ENCODE measurements around the gene PPP2R5C.
A peak's percentile ranks its signal among the peaks of the same experiment; 100 is the strongest.

Gene PPP2R5C

GRCh38 chr14:101954501-101954900 is 193.0 kb downstream of the PPP2R5C start:
- no peak for DNase-seq

DNA sequence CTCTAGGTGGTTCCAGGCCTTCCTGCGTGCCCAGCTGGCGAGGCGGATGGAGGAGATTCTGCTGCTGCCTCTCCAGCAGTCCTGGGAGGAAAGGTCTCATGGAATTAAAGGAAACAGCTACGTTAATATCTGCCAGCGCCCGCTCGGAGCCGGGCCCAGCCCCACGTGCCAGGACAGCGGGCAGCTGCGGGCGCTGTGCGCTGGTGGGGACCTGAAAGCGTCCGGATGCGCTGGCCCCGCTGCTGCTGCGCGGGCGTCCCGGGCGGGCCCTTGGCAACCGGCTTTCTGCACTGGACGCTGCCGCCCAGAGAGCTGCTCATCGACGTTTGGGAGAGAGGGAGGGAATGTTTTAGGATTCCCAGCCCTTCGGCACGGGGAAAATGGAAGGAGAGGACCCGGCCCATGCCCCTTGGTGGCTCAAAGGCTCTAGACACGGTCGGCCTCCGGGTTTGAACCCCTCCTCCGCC is 194.2 kb downstream of the PPP2R5C start:
- DNase-seq = no peak

GRCh38 chr14:101956179-101956885 is 194.8 kb downstream of the PPP2R5C start:
- DNase-seq = no peak

DNA sequence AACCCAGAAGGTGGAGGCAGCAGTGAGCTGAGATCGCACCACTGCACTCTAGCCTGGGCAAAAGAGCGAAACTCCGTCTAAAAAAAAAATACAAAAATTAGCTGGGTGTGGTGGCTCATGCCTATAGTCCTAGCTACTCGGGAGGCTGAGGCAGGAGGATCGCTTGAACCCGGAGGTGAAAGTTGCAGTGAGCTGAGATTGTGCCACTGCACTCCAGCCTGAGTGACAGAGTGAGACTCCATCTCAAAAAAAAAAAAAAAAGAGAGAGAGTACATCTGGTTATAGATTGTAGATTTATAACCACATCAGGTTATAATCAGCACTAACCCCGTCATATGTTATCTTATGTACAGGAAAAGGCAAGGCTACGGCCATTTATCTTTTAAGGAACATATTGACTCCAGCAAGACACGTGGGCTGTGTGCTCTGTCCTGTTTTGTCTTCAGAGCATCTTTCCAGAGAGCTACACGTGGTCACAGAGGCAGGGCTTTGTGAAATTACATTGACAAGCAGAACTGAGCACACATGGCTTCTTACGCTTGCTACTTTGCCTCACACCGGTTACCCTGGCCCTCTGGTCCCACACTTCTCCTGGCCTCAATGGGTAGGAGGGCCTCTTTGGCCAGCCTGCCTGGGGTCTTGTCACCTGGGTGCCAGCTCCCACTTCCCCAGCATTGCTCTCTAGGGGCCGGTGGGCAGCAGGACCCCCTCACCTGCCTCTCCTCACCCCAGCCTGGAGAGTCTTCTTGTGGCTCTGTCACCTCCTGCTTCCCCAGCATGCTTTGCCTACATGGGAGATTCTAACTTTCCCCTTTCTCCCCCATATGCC is 196.1 kb downstream of the PPP2R5C start:
- DNase-seq = no peak

GRCh38 chr14:101958418-101959180 is 197.1 kb downstream of the PPP2R5C start:
- no peak for DNase-seq

GRCh38 chr14:101959277-101959676 is 197.8 kb downstream of the PPP2R5C start:
- DNase-seq = no peak

- no peak for DNase-seq
Measured at GRCh38 chr14:101960225-101960624, 198.7 kb downstream of the PPP2R5C start.

DNA sequence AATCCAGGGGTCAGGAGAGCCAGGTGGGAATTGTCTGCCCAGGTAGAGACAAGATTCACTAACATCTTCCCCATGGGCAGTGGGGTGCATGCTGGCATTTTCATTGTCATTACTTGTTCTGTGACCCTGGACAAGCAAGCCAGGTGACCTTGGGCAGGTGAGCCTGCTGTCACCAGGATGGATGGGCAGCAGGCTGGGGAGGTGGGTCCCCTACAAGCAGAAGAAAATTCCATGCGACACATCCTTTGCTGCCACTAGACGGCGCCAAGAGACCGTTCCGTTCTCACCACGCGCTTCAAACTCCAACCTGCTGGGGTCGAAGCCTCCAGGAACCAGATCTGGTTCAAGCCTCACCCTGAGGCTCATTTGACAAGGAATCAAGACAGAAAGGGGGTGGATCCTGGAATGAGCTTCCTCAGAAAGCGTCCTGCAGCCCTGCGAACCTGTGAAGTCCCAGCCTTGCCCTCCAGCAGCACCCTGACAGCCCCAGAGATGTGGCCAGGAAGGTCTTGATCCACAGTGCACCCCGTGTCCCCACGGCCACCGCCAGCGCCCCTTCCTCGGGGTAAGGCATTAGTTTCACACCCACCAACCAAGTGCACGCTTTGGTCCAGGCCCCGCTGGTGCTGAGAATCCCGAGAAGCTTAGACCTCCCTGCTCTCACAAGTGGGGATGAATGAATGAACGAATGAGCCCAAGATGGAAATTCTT is 199.7 kb downstream of the PPP2R5C start:
- DNase-seq = peak in 11 of 14 donors; percentile 3 to 70 (median 41)

DNA sequence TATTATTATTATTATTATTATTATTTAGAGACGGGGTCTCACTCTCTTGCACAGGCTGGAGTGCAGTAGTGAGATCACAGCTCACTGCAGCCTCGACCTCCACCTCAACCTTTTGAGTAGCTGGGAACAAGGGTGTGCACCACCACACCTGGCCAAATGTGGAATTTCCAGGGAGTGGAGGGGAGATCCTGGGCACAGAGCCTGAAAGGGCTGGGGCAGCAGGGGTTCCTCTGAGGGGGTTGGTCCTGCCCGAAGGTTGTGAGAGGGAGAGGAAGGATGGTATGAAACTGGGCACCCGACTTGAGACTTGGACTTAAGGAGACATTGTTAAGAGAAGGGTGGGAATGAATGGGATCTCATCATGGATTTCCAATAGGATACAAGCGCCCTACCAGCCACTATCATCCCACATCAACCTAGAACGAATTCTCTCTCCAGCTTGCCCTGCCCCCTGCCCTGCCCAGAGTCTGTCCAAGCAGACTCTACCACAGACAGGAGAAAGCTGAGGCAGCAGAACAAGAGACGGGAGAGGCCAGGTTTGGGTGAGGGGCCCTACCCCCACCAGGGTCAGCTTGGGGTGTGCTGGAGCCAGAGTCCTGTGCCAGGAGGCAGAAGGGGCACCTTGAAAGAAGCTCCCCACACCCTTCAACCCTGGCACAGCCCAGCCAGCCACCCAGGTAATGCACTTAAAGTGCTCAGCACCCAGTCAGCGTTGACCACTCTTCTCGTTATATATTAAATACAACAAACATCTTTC is 200.4 kb downstream of the PPP2R5C start:
- no peak for DNase-seq

DNA sequence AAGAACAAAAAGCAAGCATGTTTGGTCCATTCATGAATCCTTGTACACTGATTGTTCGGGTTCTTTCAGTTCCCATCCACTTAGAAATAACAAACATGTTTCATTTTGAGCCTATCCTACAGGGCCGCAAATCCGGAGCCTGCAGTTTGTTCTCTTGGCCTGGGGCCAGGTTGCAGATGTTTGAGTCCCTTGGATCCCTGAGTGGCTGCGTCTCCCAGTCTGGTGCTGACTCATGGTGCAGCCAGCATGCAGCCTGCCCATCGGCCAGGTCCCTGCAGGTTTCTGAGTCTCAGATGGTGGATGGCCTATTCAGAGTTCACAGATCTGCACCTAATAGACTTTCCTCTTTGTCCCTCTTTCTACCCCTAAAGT is 201.0 kb downstream of the PPP2R5C start:
- peak in 4 of 14 donors; percentile 6 to 33 (median 20) for DNase-seq

GRCh38 chr14:101963052-101963451 is 201.5 kb downstream of the PPP2R5C start:
- no peak for DNase-seq

GRCh38 chr14:101963656-101964296 is 202.3 kb downstream of the PPP2R5C start:
- peak in 1 of 14 donors; percentile 59 for DNase-seq

- DNase-seq = peak; percentile 37 to 98 (median 89)
Measured at GRCh38 chr14:101964297-101965180, 203.0 kb downstream of the PPP2R5C start, which contains the start of gene DYNC1H1. TSS of gene DYNC1H1 (plus strand) at chr14:101964573. CDS start at chr14:101964692, 119 bp downstream.

DNA sequence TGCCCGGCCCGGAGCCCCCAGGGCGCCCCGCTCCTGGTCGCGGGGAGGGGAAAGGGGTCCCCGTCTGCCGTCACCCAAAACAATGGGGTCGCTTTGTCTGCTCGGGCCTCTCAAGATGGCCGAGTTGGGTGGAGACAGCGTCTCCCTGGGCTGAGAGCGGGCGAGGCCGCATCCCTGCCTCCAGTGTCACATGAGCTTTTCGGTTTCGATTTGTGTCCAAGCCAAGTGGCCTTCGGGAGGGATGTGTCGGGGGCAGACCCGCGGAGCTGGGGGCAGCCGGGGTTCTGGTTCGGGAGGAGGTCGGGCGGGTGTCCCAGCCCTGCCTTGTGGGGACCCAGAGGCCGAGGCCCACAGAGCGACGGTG is 203.7 kb downstream of the PPP2R5C start:
- DNase-seq = peak; percentile 8 to 84 (median 64)

DNA sequence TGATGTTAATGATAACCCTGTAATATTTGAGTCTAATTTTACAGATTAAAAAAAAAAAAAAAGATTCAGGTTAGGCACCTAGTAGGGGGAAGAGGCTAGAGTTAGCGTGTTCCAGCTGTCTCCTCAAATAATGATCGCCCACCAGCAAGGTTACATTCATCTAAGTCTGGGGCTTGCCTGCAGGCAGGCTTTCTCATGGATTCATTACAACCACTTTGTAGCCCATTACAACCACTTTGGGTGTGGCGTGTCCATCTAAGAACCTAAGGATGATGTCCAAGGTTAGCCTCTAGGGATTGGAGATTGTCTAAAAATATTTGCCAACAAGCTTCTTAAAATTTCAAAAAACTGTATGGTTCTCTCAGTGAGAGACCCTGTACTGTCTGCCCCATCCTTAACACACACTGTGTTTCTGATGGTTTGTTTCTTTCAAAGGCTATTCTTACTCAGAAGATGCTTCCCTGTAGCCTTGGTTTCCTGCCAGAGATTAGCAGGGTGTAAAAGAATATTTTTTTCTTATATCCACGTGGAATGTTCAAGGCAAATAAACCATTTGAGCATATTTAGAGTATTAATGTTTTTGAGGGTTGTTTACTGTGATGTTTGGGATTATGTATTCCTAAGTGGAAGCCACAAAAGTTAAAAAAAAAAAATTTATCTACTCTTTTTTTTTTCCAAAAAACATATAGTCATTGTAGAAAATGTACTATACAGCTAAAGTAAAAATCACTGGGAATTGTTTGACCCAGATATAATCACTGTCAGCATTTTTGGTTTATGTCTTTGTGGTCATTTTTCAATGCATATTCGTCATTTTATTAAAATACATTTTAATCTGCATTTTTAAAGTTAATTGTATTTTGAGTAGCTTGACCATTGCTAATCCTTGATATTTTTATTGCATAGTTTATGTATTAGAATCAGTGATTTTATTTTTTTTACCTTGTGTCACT is 204.5 kb downstream of the PPP2R5C start:
- DNase-seq = no peak

DNA sequence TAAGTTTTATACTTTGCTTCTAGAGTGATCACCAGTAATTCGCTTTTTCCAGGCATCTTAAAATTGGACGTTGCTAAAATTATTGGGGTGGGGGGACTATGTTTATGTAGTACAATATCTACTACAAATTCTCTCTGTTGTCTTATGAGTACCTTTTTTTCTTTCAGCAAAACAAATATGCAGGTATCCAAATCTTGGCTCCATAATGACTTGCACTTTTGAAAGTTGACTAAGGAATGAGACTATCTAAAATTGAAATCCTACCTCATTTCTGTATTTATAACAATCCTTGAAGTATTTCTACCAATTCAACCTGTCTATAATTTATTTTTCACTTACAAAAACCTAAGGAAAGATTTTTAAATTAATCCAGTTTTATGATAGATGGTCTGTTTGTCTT is 205.2 kb downstream of the PPP2R5C start:
- no peak for DNase-seq

DNA sequence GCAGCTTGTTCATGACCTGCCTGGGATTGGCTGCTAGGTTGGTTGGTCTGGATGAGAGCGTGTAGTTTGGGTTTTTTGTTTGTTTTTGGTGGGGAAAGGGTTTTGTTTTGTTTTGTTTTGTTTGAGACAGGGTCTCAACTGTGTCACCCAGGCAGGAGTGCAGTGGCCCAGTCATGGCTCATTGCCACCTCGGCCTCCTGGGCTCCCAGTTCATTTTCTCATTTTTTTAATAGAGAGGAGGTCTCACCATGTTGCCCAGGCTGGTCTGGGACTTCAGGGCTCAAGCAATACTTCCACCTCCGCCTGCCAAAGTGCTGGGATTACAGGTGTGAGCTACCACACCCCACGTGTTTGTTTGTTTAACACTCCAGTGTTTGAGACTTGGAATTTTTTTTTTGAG is 206.7 kb downstream of the PPP2R5C start:
- DNase-seq = no peak

DNA sequence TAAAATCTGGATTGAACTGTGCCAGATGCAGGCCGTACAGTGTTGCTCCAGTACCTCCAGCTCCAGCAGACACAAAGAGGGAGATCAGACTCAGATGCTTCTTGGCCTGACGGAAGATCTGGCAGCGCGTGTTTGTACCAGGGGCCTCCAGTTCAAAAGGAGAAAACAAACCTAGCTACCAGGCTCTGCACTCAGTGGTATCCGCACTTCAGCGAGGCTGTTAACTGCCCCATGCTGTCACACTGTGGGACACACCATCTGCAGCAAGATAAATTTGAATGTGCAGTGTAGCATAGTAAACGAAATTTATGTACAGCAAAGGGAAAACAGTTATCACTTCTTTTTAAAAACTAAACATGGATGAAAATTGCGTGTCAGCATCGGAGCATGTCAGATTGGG is 208.0 kb downstream of the PPP2R5C start:
- peak in 2 of 14 donors; percentile 3 to 85 for DNase-seq
